Liver (tissue), 3 donors: ENCODE measurements around the gene GPHN.

ENCODE experiments used
- CTCF ChIP-seq: fragments of 150-350 bp; IDR thresholded peaks from 2 replicates; pipeline ENCODE4 v1.5.1; 2017; ENCODE audit warnings: improper control_type of control experiment, low read depth, low read length; ENCODE audit not compliant: missing input control
- FOXA2 ChIP-seq: IDR thresholded peaks from 2 replicates; pipeline ENCODE4 v1.6.1; 2016; ENCODE audit warnings: antibody characterized with exemption
- HNF4A ChIP-seq, 2 donors: conservative IDR thresholded peaks; 2 replicates each; pipeline ENCODE4 v1.6.1; 2016; ENCODE audit warnings: antibody characterized with exemption in 2 of 2, mild to moderate bottlenecking in 2 of 2
- RAD21 ChIP-seq, 2 donors: IDR thresholded peaks; 2 replicates each; pipeline ENCODE4 v1.6.1; 2016; ENCODE audit warnings: antibody characterized with exemption in 2 of 2, mild to moderate bottlenecking in 2 of 2
- REST ChIP-seq: IDR thresholded peaks from 2 replicates; pipeline ENCODE4 v1.6.1; 2016; ENCODE audit warnings: antibody characterized with exemption, mild to moderate bottlenecking
- TAF1 ChIP-seq: conservative IDR thresholded peaks from 2 replicates; pipeline ENCODE4 v1.6.1; 2016; ENCODE audit warnings: antibody characterized with exemption, mild to moderate bottlenecking
- YY1 ChIP-seq: IDR thresholded peaks from 2 replicates; pipeline ENCODE4 v1.6.1; 2016; ENCODE audit warnings: antibody characterized with exemption, mild to moderate bottlenecking
- ZBTB33 ChIP-seq: IDR thresholded peaks from 2 replicates; pipeline ENCODE4 v1.6.1; 2016; ENCODE audit warnings: antibody characterized with exemption
- donor health status: healthy.
- donor health status: healthy.

- TF ChIP-seq CTCF (no peak), TAF1 (no peak), REST (no peak), YY1 (no peak), ZBTB33 (no peak), HNF4A (conservative IDR thresholded peaks at IDR 0.05) (no peak), RAD21 (IDR thresholded peaks at IDR 0.05) (no peak), FOXA2 (no peak)
These were observed 623.7 kb downstream of the GPHN start for GRCh38 chr14:67131691-67132090.
